ENCODE data around the gene NLRP9.

NLRP9 gene

DNA sequence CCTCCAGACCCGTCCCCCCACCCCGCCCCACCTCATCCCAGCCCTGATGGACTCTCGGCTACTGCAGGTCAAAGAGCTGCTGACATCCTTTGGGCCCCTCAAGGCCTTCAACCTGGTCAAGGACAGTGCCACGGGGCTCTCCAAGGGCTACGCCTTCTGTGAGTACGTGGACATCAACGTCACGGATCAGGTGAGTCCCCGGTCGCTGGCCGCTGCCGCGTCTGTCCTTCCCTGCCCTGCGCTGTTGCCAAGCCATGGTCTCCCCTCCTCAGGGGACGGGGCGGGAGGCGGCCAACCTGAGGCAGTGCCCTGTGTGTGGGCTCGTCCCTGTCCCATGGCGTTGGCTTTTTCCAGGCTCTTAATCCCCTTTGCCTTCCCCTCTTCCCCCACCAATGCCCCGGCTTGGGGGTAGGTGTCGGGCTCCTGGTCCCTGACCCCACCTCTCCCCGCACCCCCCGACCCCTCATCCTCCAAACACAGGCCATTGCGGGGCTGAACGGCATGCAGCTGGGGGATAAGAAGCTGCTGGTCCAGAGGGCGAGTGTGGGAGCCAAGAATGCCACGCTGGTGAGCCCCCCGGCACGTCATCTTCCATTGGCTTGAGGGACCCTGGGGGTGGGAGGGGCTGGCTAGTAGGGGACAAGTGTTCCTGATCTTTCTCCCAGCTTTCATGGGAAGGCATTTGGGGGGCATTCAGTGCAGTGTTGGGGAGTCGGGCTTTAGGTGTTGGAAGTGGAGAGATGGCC is 69.4 kb downstream of the NLRP9 start:
- H3K27ac ChIP-seq: no peak overlapping the region
- no peak for TF ChIP-seq ZFX (IDR thresholded peaks at IDR 0.05; ENCODE audit: borderline replicate concordance)
- TF ChIP-seq, protein P1, sequence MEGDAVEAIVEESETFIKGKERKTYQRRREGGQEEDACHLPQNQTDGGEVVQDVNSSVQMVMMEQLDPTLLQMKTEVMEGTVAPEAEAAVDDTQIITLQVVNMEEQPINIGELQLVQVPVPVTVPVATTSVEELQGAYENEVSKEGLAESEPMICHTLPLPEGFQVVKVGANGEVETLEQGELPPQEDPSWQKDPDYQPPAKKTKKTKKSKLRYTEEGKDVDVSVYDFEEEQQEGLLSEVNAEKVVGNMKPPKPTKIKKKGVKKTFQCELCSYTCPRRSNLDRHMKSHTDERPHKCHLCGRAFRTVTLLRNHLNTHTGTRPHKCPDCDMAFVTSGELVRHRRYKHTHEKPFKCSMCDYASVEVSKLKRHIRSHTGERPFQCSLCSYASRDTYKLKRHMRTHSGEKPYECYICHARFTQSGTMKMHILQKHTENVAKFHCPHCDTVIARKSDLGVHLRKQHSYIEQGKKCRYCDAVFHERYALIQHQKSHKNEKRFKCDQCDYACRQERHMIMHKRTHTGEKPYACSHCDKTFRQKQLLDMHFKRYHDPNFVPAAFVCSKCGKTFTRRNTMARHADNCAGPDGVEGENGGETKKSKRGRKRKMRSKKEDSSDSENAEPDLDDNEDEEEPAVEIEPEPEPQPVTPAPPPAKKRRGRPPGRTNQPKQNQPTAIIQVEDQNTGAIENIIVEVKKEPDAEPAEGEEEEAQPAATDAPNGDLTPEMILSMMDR (IDR thresholded peaks at IDR 0.05): no peak

DNA sequence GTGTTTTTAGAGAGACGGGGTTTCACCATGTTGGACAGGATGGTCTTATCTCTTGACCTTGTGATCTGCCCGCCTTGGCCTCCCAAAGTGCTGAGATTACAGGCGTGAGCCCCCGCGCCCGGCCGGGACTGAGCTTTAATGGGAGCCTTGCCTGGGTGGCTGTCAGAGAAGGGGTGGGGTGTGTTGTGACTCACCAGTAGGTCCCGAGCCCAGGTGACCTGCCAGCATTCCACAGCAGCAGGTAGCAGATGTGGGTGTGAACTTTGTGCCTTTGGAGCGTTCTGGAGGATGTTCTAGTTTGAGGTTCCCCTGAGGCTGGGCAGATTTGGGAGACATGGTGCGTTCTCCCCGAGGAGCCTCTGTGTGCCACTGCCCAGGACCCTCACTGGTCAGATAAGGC is 70.2 kb downstream of the NLRP9 start:
- no peak for TF ChIP-seq ZFX (IDR thresholded peaks at IDR 0.05; ENCODE audit: borderline replicate concordance)
- TF ChIP-seq, protein P1 (IDR thresholded peaks at IDR 0.05): no peak
- H3K27ac ChIP-seq: no peak overlapping the region

GRCh38 chr19:55667511-55667910 is 70.7 kb downstream of the NLRP9 start:
- no peak overlapping the region for H3K27ac ChIP-seq
- TF ChIP-seq, protein P1 (IDR thresholded peaks at IDR 0.05): no peak
- no peak for TF ChIP-seq ZFX (IDR thresholded peaks at IDR 0.05; ENCODE audit: borderline replicate concordance)

DNA sequence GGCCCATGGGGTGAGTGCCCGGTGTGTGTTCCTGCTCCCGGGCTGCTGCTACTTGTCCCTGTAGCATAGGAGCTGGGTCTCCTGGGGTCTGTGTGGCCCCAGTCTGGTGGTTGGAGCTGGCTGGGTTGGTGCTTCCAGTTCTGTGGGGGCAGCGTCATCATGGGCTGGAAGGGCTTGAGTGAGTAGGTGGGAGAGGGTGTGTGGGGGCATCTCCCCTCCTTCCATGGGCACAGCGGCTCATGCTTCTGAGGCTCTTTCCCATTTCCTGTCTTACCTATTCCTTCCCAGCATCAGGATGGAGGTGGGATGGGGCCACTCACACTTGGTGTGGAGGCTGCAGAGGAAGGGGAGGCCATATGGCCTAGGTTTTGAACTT is 71.2 kb downstream of the NLRP9 start:
- TF ChIP-seq ZFX (IDR thresholded peaks at IDR 0.05; ENCODE audit: borderline replicate concordance): no peak
- TF ChIP-seq, protein P1 (IDR thresholded peaks at IDR 0.05): no peak
- H3K27ac ChIP-seq: no peak overlapping the region

- no peak overlapping the region for H3K27ac ChIP-seq
- no peak for TF ChIP-seq ZFX (IDR thresholded peaks at IDR 0.05; ENCODE audit: borderline replicate concordance)
- TF ChIP-seq, protein P1 (IDR thresholded peaks at IDR 0.05): no peak
Observed at GRCh38 chr19:55666343-55667005, 71.7 kb downstream of the NLRP9 start.

DNA sequence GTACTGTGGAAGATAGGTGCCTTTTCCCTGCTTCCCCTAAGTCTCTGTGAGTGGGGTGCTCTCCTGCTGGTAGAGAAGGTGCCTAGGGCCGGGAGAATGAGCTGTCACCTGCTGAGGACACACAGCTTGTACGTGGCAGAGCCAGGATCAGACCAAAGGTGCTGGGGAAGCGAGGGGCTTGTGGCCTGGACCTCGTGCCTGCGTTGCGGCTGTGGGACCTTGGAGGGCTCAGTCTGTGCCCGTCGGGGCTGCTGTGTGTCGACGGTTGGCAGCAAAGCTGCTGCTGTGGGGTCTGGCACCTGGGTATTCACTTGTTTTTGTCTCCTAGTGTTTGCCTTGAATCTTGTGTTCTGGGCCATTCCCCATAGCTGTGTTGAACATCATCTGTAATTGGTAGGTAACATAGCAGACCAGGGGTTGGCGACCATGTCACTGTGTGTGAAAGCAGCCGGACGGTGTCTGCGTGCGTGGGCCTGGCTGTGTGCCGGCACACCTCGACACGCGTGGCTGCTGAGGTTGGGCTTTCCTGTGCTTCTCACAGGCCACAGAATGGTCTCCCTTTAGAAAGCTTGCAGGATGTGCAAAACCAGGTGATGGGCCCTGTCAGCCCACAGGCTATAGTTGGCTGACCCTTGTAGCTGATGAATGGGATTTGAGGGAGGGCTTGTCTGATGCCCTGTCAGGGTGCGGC is 74.2 kb downstream of the NLRP9 start:
- no peak for TF ChIP-seq ZFX (IDR thresholded peaks at IDR 0.05; ENCODE audit: borderline replicate concordance)

GRCh38 chr19:55661826-55662225 is 76.4 kb downstream of the NLRP9 start:
- H3K27ac ChIP-seq: no peak overlapping the region
- no peak for TF ChIP-seq ZFX (IDR thresholded peaks at IDR 0.05; ENCODE audit: borderline replicate concordance)
- TF ChIP-seq, protein P1 (IDR thresholded peaks at IDR 0.05): no peak

More for the DNA sequence above, 74.2 kb downstream of the NLRP9 start:
- no peak overlapping the region for H3K27ac ChIP-seq

Data from 22Rv1 (cell line).